Activated CD8-positive, alpha-beta memory T cell treated with anti-CD3 and anti-CD28 coated beads for 48 hours (primary cell): ENCODE results near the gene ZDHHC16.

Experiments used
- DNase-seq, 3 experiments: peaks; one replicate each; pipeline ENCODE4 v3.0.0-alpha.2; 2020; ENCODE audit warnings: low read depth in 2 of 3, low spot score in 2 of 3

ZDHHC16 gene

DNA sequence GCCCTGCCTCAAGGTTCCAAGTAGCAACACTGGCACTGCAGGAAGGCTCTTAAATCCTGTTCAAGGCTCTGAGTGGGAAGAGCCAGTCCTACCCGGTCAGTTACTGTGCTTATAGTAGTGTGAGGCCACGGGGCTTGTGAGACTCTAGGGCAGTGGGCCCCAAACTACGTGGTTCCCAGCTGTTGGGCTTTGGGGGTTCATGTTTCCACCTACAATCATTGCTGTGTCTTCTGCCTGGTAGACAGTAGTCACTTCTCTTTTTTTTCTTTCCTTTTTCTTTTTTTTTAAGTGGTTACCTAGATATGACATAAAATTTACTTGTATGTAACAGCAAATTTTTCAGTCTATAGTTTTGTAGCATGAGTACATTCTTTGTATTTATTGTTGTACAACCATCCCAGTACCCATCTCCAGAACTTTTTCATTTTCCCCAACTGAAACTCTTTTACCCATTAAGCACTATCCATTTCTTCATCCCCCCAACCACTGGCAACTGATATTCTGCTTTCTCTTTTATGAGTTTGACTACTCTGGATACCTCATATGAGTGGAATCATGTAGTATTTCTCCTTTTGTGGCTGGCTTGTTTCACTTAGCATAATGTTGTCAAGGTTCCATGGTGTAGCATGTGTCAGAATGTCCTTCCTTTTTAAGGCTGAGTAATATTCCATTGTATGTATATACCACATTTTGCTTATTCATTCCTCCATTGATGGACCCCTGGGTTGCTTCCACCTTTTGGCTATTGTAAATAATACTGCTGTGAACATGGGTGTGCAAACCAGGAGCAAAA is 60.4 kb downstream of the ZDHHC16 start:
- no peak for DNase-seq
